Neutrophil (primary cell): ENCODE data around the gene TFDP2.

Experiments
- H3K27ac ChIP-seq: fragments of 200-600 bp; sonication (generic); 2 replicates; pipeline ENCODE4 v1.5.1; 2016; ENCODE audit warnings: mild to moderate bottlenecking, moderate library complexity
- H3K27me3 ChIP-seq: fragments of 200-600 bp; sonication (generic); 2 replicates; pipeline ENCODE4 v1.6.0; 2016; ENCODE audit warnings: mild to moderate bottlenecking
- H3K36me3 ChIP-seq: fragments of 200-600 bp; sonication (generic); 2 replicates; pipeline ENCODE4 v1.5.1; 2017
- H3K4me1 ChIP-seq, 2 experiments: fragments of 200-600 bp in 1 of 2; sonication (generic) in 1 of 2; 1 replicate in 1 of 2; 2 replicates in 1 of 2; pipeline versions ENCODE4 v1.5.1 to v1.6.1; 2013 to 2016; ENCODE audit warnings: low read depth in 1 of 2, low read length in 1 of 2, mild to moderate bottlenecking in 1 of 2, moderate library complexity in 1 of 2; ENCODE audit not compliant: control insufficient read depth in 1 of 2, insufficient read depth in 1 of 2
- H3K4me3 ChIP-seq, 2 experiments: fragments of 200-600 bp in 1 of 2; sonication (generic) in 1 of 2; 1 replicate in 1 of 2; 2 replicates in 1 of 2; pipeline ENCODE4 v1.5.1; 2013 to 2016; ENCODE audit warnings: low read depth in 1 of 2, low read length in 1 of 2, mild to moderate bottlenecking in 1 of 2, moderate library complexity in 1 of 2
- H3K9me3 ChIP-seq: fragments of 200-600 bp; sonication (generic); 2 replicates; pipeline ENCODE4 v1.5.1; 2016
- TF ChIP-seq, protein P1 (sequence below): fragments of 200-600 bp; sonication (generic); IDR thresholded peaks from 2 replicates; pipeline ENCODE4 v1.5.1; 2016; ENCODE audit warnings: antibody characterized with exemption

The TFDP2 gene

GRCh38 chr3:141969711-141970110, 179.6 kb downstream of the TFDP2 start:
- Histone ChIP-seq H3K4me1 (no peaks in the 10 kb centered on the region), H3K36me3 (peaks cover 36% of the 10 kb centered on the region), H3K9me3 (no peaks in the 10 kb centered on the region), H3K27ac (no peak overlapping the region), H3K27me3 (no peaks in the 10 kb centered on the region), H3K4me3 (no peak overlapping the region)
- TF ChIP-seq, protein P1, sequence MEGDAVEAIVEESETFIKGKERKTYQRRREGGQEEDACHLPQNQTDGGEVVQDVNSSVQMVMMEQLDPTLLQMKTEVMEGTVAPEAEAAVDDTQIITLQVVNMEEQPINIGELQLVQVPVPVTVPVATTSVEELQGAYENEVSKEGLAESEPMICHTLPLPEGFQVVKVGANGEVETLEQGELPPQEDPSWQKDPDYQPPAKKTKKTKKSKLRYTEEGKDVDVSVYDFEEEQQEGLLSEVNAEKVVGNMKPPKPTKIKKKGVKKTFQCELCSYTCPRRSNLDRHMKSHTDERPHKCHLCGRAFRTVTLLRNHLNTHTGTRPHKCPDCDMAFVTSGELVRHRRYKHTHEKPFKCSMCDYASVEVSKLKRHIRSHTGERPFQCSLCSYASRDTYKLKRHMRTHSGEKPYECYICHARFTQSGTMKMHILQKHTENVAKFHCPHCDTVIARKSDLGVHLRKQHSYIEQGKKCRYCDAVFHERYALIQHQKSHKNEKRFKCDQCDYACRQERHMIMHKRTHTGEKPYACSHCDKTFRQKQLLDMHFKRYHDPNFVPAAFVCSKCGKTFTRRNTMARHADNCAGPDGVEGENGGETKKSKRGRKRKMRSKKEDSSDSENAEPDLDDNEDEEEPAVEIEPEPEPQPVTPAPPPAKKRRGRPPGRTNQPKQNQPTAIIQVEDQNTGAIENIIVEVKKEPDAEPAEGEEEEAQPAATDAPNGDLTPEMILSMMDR: no peak

GRCh38 chr3:141965471-141965870, 183.9 kb downstream of the TFDP2 start:
- no peaks in the 10 kb centered on the region for H3K27me3 ChIP-seq
- peaks cover 47% of the 10 kb centered on the region for H3K36me3 ChIP-seq
- no peak overlapping the region for H3K27ac ChIP-seq
- no peaks in the 10 kb centered on the region for H3K9me3 ChIP-seq
- H3K4me1 ChIP-seq: no peaks in the 10 kb centered on the region
- H3K4me3 ChIP-seq: no peak overlapping the region
- TF ChIP-seq, protein P1: no peak

DNA sequence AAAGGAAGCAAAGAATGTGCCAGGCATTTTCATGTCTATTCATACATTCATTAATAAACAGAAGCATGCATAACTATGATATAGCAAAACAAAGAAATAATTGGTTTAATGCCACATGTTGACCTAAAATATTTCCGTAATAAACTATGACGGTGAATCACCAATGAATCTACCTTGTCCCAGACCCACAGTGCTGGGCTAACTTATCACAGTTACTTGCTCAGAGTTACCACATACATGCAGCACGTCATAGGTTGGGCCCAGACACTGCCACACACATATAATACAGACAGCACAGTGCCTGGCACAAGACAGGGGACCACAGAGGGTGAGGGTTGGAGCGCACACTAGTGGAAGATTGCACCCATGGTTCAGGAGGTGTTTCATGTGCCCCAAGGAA, 186.0 kb downstream of the TFDP2 start:
- Histone ChIP-seq H3K27ac (no peak overlapping the region), H3K4me3 (no peak overlapping the region), H3K9me3 (no peaks in the 10 kb centered on the region), H3K36me3 (peaks cover 60% of the 10 kb centered on the region), H3K27me3 (no peaks in the 10 kb centered on the region), H3K4me1 (no peaks in the 10 kb centered on the region)
- TF ChIP-seq, protein P1: no peak

- TF ChIP-seq, protein P1: no peak
- Histone ChIP-seq H3K4me3 (no peak overlapping the region), H3K4me1 (no peaks in the 10 kb centered on the region), H3K27ac (no peak overlapping the region), H3K27me3 (no peaks in the 10 kb centered on the region), H3K36me3 (peaks cover 72% of the 10 kb centered on the region), H3K9me3 (no peaks in the 10 kb centered on the region)
Observed at GRCh38 chr3:141960731-141961130, 188.6 kb downstream of the TFDP2 start.

- Histone ChIP-seq H3K36me3 (peaks cover 77% of the 10 kb centered on the region), H3K9me3 (no peaks in the 10 kb centered on the region), H3K4me1 (no peaks in the 10 kb centered on the region), H3K27me3 (no peaks in the 10 kb centered on the region), H3K27ac (no peak overlapping the region), H3K4me3 (no peak overlapping the region)
- TF ChIP-seq, protein P1: no peak
Observed at GRCh38 chr3:141959589-141960554, 189.5 kb downstream of the TFDP2 start.
